HEK293 (cell line): ENCODE results near the gene KCNMA1.

Experiments used
- CTCF ChIA-PET: fragments of 350-600 bp; formaldehyde crosslinking; extraction: SDS; loops from one replicate; lab custom pipeline; 2021; ENCODE audit warnings: antibody characterized with exemption; lab: Yijun Ruan, JAX
- POLR2A ChIA-PET: fragments of 300-600 bp; formaldehyde crosslinking; extraction: SDS; loops from one replicate; lab custom pipeline; 2020; ENCODE audit warnings: antibody characterized with exemption, inconsistent platforms; lab: Yijun Ruan, JAX
- H3K27ac ChIP-seq: fragments of 200-500 bp; sonication (Bioruptor generic); 2 replicates; pipeline ENCODE4 v1.5.1; 2014; ENCODE audit warnings: low read depth, low read length, control low read depth, inconsistent platforms; ENCODE audit errors: extremely low read depth
- H3K36me3 ChIP-seq, 2 experiments: fragments of 200-500 bp in 1 of 2; sonication (Bioruptor generic) in 1 of 2; 1 replicate in 1 of 2; 2 replicates in 1 of 2; pipeline ENCODE4 v1.5.1; 2014 to 2017; ENCODE audit warnings: inconsistent platforms in 2 of 2, low read length in 2 of 2; ENCODE audit not compliant: control insufficient read depth in 2 of 2, insufficient read depth in 1 of 2
- H3K4me1 ChIP-seq: fragments of 200-500 bp; sonication (Bioruptor generic); 2 replicates; pipeline ENCODE4 v1.5.1; 2014; ENCODE audit warnings: mild to moderate bottlenecking, low read length, inconsistent platforms; ENCODE audit not compliant: control insufficient read depth, insufficient read depth
- H3K4me3 ChIP-seq: 2 replicates; pipeline ENCODE4 v1.5.1; 2011; ENCODE audit warnings: low read depth, mild to moderate bottlenecking, control low read depth, low read length, moderate library complexity
- H3K9me3 ChIP-seq: fragments of 200-500 bp; sonication (Bioruptor generic); 2 replicates; pipeline ENCODE4 v1.5.1; 2014; ENCODE audit warnings: low read depth, low read length, inconsistent platforms; ENCODE audit not compliant: control insufficient read depth, insufficient read depth
- BCL11A ChIP-seq: fragments of 450-650 bp; formaldehyde crosslinking; IDR thresholded peaks from 2 replicates; pipeline ENCODE4 v1.5.1; 2016; ENCODE audit warnings: low read depth, missing biosample characterization, missing genetic modification characterization
- MEIS1 ChIP-seq: sonication (generic); formaldehyde crosslinking; IDR thresholded peaks from 2 replicates; pipeline ENCODE4 v1.8.1; 2022; ENCODE audit warnings: missing genetic modification reagents, mild to moderate bottlenecking, borderline replicate concordance
- MYNN ChIP-seq: fragments of 450-650 bp; formaldehyde crosslinking; IDR thresholded peaks from 2 replicates; pipeline ENCODE4 v1.5.1; 2016; ENCODE audit warnings: missing biosample characterization, missing genetic modification characterization, borderline replicate concordance
- ZBTB20 ChIP-seq: fragments of 450-650 bp; formaldehyde crosslinking; IDR thresholded peaks from 2 replicates; pipeline ENCODE4 v1.5.1; 2016; ENCODE audit warnings: missing biosample characterization, missing genetic modification characterization
- ZNF146 ChIP-seq: fragments of 450-650 bp; formaldehyde crosslinking; IDR thresholded peaks from 2 replicates; pipeline ENCODE4 v1.5.1; 2016; ENCODE audit warnings: missing biosample characterization, missing genetic modification characterization
- ZNF155 ChIP-seq: fragments of 450-650 bp; formaldehyde crosslinking; IDR thresholded peaks from 2 replicates; pipeline ENCODE4 v1.5.1; 2016; ENCODE audit warnings: missing biosample characterization, missing genetic modification characterization
- ZNF157 ChIP-seq: fragments of 450-650 bp; formaldehyde crosslinking; IDR thresholded peaks from 2 replicates; pipeline ENCODE4 v1.5.1; 2016; ENCODE audit warnings: missing biosample characterization, missing genetic modification characterization
- ZNF184 ChIP-seq: fragments of 450-650 bp; IDR thresholded peaks from 2 replicates; pipeline ENCODE4 v1.5.1; 2018; ENCODE audit warnings: missing biosample characterization, mild to moderate bottlenecking, missing genetic modification characterization
- ZNF19 ChIP-seq: fragments of 450-650 bp; formaldehyde crosslinking; IDR thresholded peaks from 2 replicates; pipeline ENCODE4; 2016; ENCODE audit warnings: missing biosample characterization, missing genetic modification characterization, low read depth
- ZNF2 ChIP-seq: fragments of 450-650 bp; formaldehyde crosslinking; IDR thresholded peaks from 2 replicates; pipeline ENCODE4 v1.5.1; 2016; ENCODE audit warnings: missing biosample characterization, missing genetic modification characterization
- ZNF23 ChIP-seq: fragments of 450-650 bp; formaldehyde crosslinking; IDR thresholded peaks from 2 replicates; pipeline ENCODE4 v1.5.1; 2016; ENCODE audit warnings: missing biosample characterization, missing genetic modification characterization, borderline replicate concordance
- ZNF26 ChIP-seq: fragments of 450-650 bp; formaldehyde crosslinking; IDR thresholded peaks from 2 replicates; pipeline ENCODE4 v1.5.1; 2016; ENCODE audit warnings: missing biosample characterization, missing genetic modification characterization
- ZNF354C ChIP-seq: fragments of 450-650 bp; formaldehyde crosslinking; IDR thresholded peaks from 2 replicates; pipeline ENCODE4 v1.5.1; 2016; ENCODE audit warnings: missing biosample characterization, missing genetic modification characterization, low read depth, borderline replicate concordance
- ZNF404 ChIP-seq: fragments of 450-650 bp; formaldehyde crosslinking; IDR thresholded peaks from 2 replicates; pipeline ENCODE4 v1.5.1; 2017; ENCODE audit warnings: missing biosample characterization, missing genetic modification characterization
- ZNF426 ChIP-seq: fragments of 450-650 bp; formaldehyde crosslinking; IDR thresholded peaks from 2 replicates; pipeline ENCODE4 v1.5.1; 2017; ENCODE audit warnings: missing biosample characterization, missing genetic modification characterization, mild to moderate bottlenecking, inconsistent platforms, moderate library complexity
- ZNF580 ChIP-seq: fragments of 450-650 bp; formaldehyde crosslinking; IDR thresholded peaks from 2 replicates; pipeline ENCODE4 v1.5.1; 2016; ENCODE audit warnings: missing biosample characterization, missing genetic modification characterization
- ZNF654 ChIP-seq: fragments of 450-650 bp; formaldehyde crosslinking; IDR thresholded peaks from 2 replicates; pipeline ENCODE4 v1.5.1; 2016; ENCODE audit warnings: low read depth, missing biosample characterization, missing genetic modification characterization
- ZNF658 ChIP-seq: fragments of 450-650 bp; formaldehyde crosslinking; IDR thresholded peaks from 2 replicates; pipeline ENCODE4; 2016; ENCODE audit warnings: missing biosample characterization, missing genetic modification characterization
- ZNF777 ChIP-seq: fragments of 450-650 bp; formaldehyde crosslinking; IDR thresholded peaks from 2 replicates; pipeline ENCODE4 v1.5.1; 2017; ENCODE audit warnings: missing biosample characterization, missing genetic modification characterization, borderline replicate concordance
- ZNF792 ChIP-seq: fragments of 450-650 bp; formaldehyde crosslinking; IDR thresholded peaks from 2 replicates; pipeline ENCODE4 v1.5.1; 2016; ENCODE audit warnings: missing biosample characterization, missing genetic modification characterization
- ZNF843 ChIP-seq: fragments of 450-650 bp; formaldehyde crosslinking; IDR thresholded peaks from 2 replicates; pipeline ENCODE4 v1.5.1; 2016; ENCODE audit warnings: missing biosample characterization, missing genetic modification characterization
- ZSCAN23 ChIP-seq: fragments of 450-650 bp; formaldehyde crosslinking; IDR thresholded peaks from 2 replicates; pipeline ENCODE4 v1.5.1; 2016; ENCODE audit warnings: missing biosample characterization, missing genetic modification characterization
- TF ChIP-seq, protein P1 (sequence below): fragments of 450-650 bp; formaldehyde crosslinking; IDR thresholded peaks from 2 replicates; pipeline ENCODE4 v1.5.1; 2017; ENCODE audit warnings: missing biosample characterization, missing genetic modification characterization
- TF ChIP-seq, protein P2 (sequence below): fragments of 450-650 bp; formaldehyde crosslinking; IDR thresholded peaks from 2 replicates; pipeline ENCODE4 v1.5.1; 2016; ENCODE audit warnings: missing biosample characterization, missing genetic modification characterization
- TF ChIP-seq, protein P3 (sequence below): fragments of 450-650 bp; formaldehyde crosslinking; IDR thresholded peaks from 2 replicates; pipeline ENCODE4 v1.5.1; 2016; ENCODE audit warnings: missing biosample characterization, missing genetic modification characterization

Gene KCNMA1

GRCh38 chr10:77368006-77368405, 269.6 kb downstream of the KCNMA1 start:
- CTCF ChIA-PET, result interaction anchor here (0.9 to 1.1 kb wide), 2 partner anchors 17 to 193 kb away, joined by 3 read pairs; no protein-coding TSS in a partner anchor
- Histone ChIP-seq H3K4me3 (no peak overlapping the region), H3K36me3 (no peaks in the 10 kb centered on the region), H3K9me3 (no peaks in the 10 kb centered on the region), H3K4me1 (no peaks in the 10 kb centered on the region), H3K27ac (no peak overlapping the region)
- POLR2A ChIA-PET, result no interaction called here
- TF ChIP-seq ZNF155 (tag by site-specific recombination) (no peak), ZNF354C (tag by site-specific recombination) (no peak), MEIS1 (CRISPR knock-in tag) (no peak), ZNF146 (tag by site-specific recombination) (no peak), ZNF184 (peak; percentile 90), ZBTB20 (tag by site-specific recombination) (no peak), ZNF777 (tag by site-specific recombination) (no peak)

DNA sequence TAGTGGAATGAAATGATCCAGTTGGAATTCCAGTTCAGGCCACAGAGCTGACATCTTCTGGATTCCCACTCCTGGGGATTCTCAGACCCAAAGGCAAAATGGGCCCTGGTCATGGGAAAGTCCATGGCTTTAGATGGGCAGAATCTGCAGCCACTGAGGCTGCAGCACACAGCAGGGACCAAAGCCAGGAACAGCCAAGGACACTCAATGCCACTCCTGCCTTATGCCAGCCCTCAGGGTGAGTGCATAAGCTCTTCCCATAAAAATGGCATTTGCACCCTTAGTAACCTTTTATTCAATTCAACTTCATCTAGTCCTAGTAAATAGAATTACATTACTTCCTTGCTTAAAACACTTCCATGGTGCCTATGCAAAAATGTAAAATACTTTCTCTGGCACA, 274.4 kb downstream of the KCNMA1 start:
- no peak for TF ChIP-seq ZNF19 (tag by site-specific recombination)
- TF ChIP-seq, protein P1, sequence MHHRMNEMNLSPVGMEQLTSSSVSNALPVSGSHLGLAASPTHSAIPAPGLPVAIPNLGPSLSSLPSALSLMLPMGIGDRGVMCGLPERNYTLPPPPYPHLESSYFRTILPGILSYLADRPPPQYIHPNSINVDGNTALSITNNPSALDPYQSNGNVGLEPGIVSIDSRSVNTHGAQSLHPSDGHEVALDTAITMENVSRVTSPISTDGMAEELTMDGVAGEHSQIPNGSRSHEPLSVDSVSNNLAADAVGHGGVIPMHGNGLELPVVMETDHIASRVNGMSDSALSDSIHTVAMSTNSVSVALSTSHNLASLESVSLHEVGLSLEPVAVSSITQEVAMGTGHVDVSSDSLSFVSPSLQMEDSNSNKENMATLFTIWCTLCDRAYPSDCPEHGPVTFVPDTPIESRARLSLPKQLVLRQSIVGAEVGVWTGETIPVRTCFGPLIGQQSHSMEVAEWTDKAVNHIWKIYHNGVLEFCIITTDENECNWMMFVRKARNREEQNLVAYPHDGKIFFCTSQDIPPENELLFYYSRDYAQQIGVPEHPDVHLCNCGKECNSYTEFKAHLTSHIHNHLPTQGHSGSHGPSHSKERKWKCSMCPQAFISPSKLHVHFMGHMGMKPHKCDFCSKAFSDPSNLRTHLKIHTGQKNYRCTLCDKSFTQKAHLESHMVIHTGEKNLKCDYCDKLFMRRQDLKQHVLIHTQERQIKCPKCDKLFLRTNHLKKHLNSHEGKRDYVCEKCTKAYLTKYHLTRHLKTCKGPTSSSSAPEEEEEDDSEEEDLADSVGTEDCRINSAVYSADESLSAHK, result no peak
- TF ChIP-seq ZNF654 (tag by site-specific recombination), result no peak
- TF ChIP-seq ZNF23 (tag by site-specific recombination), result no peak
- no peaks in the 10 kb centered on the region for H3K4me1 ChIP-seq
- H3K4me3 ChIP-seq, result no peak overlapping the region
- no peak overlapping the region for H3K27ac ChIP-seq
- ChIA-PET CTCF (interaction anchor here (0.6 to 1.0 kb wide), 2 partner anchors 113 to 348 kb away, joined by 3 read pairs; no protein-coding TSS in a partner anchor), POLR2A (no interaction called here)
- no peaks in the 10 kb centered on the region for H3K36me3 ChIP-seq
- H3K9me3 ChIP-seq, result no peaks in the 10 kb centered on the region

GRCh38 chr10:77361831-77362230, 275.8 kb downstream of the KCNMA1 start:
- no peak for TF ChIP-seq ZNF2
- TF ChIP-seq, protein P2, sequence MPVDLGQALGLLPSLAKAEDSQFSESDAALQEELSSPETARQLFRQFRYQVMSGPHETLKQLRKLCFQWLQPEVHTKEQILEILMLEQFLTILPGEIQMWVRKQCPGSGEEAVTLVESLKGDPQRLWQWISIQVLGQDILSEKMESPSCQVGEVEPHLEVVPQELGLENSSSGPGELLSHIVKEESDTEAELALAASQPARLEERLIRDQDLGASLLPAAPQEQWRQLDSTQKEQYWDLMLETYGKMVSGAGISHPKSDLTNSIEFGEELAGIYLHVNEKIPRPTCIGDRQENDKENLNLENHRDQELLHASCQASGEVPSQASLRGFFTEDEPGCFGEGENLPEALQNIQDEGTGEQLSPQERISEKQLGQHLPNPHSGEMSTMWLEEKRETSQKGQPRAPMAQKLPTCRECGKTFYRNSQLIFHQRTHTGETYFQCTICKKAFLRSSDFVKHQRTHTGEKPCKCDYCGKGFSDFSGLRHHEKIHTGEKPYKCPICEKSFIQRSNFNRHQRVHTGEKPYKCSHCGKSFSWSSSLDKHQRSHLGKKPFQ (tag by site-specific recombination), result no peak
- TF ChIP-seq, protein P3, sequence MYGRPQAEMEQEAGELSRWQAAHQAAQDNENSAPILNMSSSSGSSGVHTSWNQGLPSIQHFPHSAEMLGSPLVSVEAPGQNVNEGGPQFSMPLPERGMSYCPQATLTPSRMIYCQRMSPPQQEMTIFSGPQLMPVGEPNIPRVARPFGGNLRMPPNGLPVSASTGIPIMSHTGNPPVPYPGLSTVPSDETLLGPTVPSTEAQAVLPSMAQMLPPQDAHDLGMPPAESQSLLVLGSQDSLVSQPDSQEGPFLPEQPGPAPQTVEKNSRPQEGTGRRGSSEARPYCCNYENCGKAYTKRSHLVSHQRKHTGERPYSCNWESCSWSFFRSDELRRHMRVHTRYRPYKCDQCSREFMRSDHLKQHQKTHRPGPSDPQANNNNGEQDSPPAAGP (tag by site-specific recombination), result no peak
- TF ChIP-seq ZNF157, result no peak
- TF ChIP-seq BCL11A (tag by site-specific recombination), result no peak
- no peak for TF ChIP-seq ZNF843
- no peak for TF ChIP-seq ZSCAN23
- TF ChIP-seq ZNF792 (tag by site-specific recombination), result no peak
- TF ChIP-seq ZNF26 (tag by site-specific recombination), result no peak
- no peak for TF ChIP-seq ZNF580 (tag by site-specific recombination)
- TF ChIP-seq MYNN (tag by site-specific recombination), result no peak
- no peak for TF ChIP-seq ZNF658
- TF ChIP-seq ZNF404 (tag by site-specific recombination), result no peak
- no peak for TF ChIP-seq ZNF426 (tag by site-specific recombination)
- Histone ChIP-seq H3K9me3 (no peaks in the 10 kb centered on the region), H3K4me3 (no peak overlapping the region), H3K27ac (no peak overlapping the region), H3K4me1 (0 out of 2 replicates have a peak, but pooled peaks cover 5% of the 10 kb centered on the region), H3K36me3 (no peaks in the 10 kb centered on the region)
- ChIA-PET CTCF (interaction anchor here (0.6 kb wide), 1 partner anchor 15 kb away, joined by 3 read pairs; no protein-coding TSS in a partner anchor), POLR2A (no interaction called here)
